Ovary (tissue), 9 donors: ENCODE data around the gene HOXC9. TPM values are rescaled to one million over a fixed set of nuclear protein-coding genes. Genes with fewer than 3 reads are reported as not detected.

Experiments used
- DNase-seq, 5 donors: peaks; one replicate each; pipeline ENCODE4 v3.0.0-alpha.2; 2019 to 2020
- H3K27ac ChIP-seq, 2 donors: fragments of 200-600 bp; one replicate each; pipeline versions ENCODE4 v1.5.1 to v1.8.0; 2019 to 2022
- H3K27me3 ChIP-seq: fragments of 200-600 bp; one replicate; pipeline ENCODE4 v1.8.0; 2022
- H3K36me3 ChIP-seq: fragments of 200-600 bp; sonication (generic); one replicate; pipeline ENCODE4 v1.5.1; 2019
- H3K4me1 ChIP-seq: one replicate; pipeline ENCODE4 v1.8.1; 2013; ENCODE audit warnings: mild to moderate bottlenecking, moderate library complexity; ENCODE audit not compliant: insufficient read depth
- H3K4me3 ChIP-seq: fragments of 200-600 bp; sonication (generic); one replicate; pipeline ENCODE4 v1.5.1; 2017
- H3K9me3 ChIP-seq, 2 donors: fragments of 200-600 bp in 1 of 2; sonication (generic) in 1 of 2; one replicate each; pipeline versions ENCODE4 v1.5.1 to v1.8.1; 2013 to 2019; ENCODE audit warnings: mild to moderate bottlenecking in 1 of 2, moderate library complexity in 1 of 2
- EP300 ChIP-seq: sonication (generic); formaldehyde crosslinking; IDR thresholded peaks from one replicate; pipeline ENCODE4 v1.6.1; 2017; ENCODE audit warnings: antibody characterized with exemption
- POLR2A ChIP-seq: fragments of 450-650 bp; IDR thresholded peaks from one replicate; pipeline ENCODE4 v1.6.1; 2017; ENCODE audit warnings: antibody characterized with exemption, mild to moderate bottlenecking, moderate library complexity
- WGBS, 3 donors: extraction: QIAGEN DNeasy Blood & Tissue Kit in 1 of 3; methylation state at CpG; one replicate each; pipeline versions ENCODE4 v1.1.5 to v1.1.7; 2013 to 2017; 5-methylcytosine and 5-hydroxymethylcytosine counted together
- intact Hi-C, 4 donors: fragments of 100-400 bp; cut with DNase I; formaldehyde crosslinking; loops; one replicate each; pipeline versions ENCODE4 v1.11.0 to v1.15.1; 2022 to 2023
- polyA plus RNA-seq, 2 donors: library from polyadenylated mRNA; stranded (reverse); fragments of 200-250 nt in 1 of 2; fragments of 350-450 nt in 1 of 2; fragmentation: Illumina TruSeq in 1 of 2; extraction: RNeasy Lipid Tissue Mini Kit (QIAGEN cat#74804) in 1 of 2; gene quantifications; one replicate each; pipeline ENCODE4 v1.2.3, GENCODE V29; 2013 to 2014
- total RNA-seq, 7 donors: library from RNA; depleted of rRNA in 2 of 7; stranded (reverse); fragments of >200 nt in 2 of 7; fragmentation: NEBNext Ultra II Directional in 3 of 7; extraction: Animal tissue kit (Norgen Biotek cat#: 25700) in 3 of 7; gene quantifications; one replicate each; pipeline versions ENCODE4 v1.1.0 to v1.2.4, GENCODE V29; 2016 to 2023
- TF ChIP-seq, protein P1 (sequence below), 3 donors: fragments of 450-650 bp in 2 of 3; fragments of 200-600 bp in 1 of 3; IDR thresholded peaks; one replicate each; pipeline versions ENCODE4 v1.5.1 to v1.8.0; 2016 to 2022; ENCODE audit warnings: antibody characterized with exemption in 3 of 3, mild to moderate bottlenecking in 1 of 3
- donor health status: DM: no; HTN: no; CAD: no; lungs with moderate emphysema.
- donor health status: DM: no; HTN: no; CAD: no.
- donor health status: Bipolar disorder and iron deficiency.
- donor health status: DM: yes; HTN: yes; CAD: no.
- donor health status: DM: no; HTN: no; CAD: no.
- donor health status: DM: yes; HTN: yes; CAD: no.

HOXC9 gene
- total and polyA plus RNA-seq, 9 donors: 0.26 to 15.0 (median 1.9) TPM; not detected in 1

DNA sequence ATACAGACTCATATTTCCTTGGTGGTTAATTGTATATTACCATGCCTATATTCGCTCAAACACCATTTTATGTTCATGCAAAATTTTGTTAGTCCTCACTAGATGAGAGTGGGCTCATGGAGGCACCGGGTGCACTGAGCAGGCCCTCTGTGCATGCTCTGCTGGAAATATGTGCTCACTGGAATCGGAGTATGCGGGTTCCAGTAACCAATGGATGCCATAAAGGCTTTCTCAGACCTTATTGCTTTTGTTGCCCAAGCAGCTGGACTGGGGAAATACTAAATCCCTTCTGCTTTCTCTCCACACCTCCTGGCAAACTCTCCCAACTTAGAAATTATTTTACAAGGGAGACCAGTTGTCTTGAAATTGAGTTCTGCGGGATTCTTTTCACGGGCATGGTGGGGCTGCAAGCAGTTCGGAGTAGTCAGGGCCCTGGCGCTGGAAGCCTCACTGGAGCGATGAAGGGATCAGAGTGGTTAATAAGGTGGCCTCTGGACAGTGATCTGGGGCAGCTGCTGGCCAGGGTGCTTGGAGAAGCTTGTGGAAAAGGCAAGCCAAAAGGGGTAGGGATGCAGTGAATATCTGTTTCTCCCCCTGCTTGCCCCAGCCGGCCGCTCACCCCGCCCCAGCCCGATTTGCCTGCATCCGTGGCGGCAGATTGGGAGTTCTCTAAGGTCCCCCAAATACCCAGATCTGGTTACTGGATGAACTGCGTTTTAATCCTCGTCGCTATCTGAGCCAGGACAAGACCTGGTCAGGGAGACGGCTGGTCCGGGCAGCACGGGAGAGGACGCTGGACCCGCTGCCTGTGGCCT lies 20.8 kb downstream of the HOXC9 start:
- peak in 3 of 5 donors; percentile 34 to 60 (median 59) for DNase-seq
- H3K36me3 ChIP-seq: no peaks in the 10 kb centered on the region
- peaks cover 9% of the 10 kb centered on the region for H3K4me1 ChIP-seq
- TF ChIP-seq EP300 (no peak), POLR2A (no peak)
- TF ChIP-seq, protein P1, sequence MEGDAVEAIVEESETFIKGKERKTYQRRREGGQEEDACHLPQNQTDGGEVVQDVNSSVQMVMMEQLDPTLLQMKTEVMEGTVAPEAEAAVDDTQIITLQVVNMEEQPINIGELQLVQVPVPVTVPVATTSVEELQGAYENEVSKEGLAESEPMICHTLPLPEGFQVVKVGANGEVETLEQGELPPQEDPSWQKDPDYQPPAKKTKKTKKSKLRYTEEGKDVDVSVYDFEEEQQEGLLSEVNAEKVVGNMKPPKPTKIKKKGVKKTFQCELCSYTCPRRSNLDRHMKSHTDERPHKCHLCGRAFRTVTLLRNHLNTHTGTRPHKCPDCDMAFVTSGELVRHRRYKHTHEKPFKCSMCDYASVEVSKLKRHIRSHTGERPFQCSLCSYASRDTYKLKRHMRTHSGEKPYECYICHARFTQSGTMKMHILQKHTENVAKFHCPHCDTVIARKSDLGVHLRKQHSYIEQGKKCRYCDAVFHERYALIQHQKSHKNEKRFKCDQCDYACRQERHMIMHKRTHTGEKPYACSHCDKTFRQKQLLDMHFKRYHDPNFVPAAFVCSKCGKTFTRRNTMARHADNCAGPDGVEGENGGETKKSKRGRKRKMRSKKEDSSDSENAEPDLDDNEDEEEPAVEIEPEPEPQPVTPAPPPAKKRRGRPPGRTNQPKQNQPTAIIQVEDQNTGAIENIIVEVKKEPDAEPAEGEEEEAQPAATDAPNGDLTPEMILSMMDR (IDR thresholded peaks at IDR 0.05): no peak
- H3K27ac ChIP-seq: peak overlapping the region; percentile 95 to 100
- H3K9me3 ChIP-seq: no peaks in the 10 kb centered on the region
- 16 to 39% (median 21%) methylated on average over 23 of the region's 23 CpGs for WGBS, 3 donors
- H3K27me3 ChIP-seq: no peaks in the 10 kb centered on the region
- peak overlapping the region; percentile 56 for H3K4me3 ChIP-seq
- intact Hi-C loops: no loop called here

DNA sequence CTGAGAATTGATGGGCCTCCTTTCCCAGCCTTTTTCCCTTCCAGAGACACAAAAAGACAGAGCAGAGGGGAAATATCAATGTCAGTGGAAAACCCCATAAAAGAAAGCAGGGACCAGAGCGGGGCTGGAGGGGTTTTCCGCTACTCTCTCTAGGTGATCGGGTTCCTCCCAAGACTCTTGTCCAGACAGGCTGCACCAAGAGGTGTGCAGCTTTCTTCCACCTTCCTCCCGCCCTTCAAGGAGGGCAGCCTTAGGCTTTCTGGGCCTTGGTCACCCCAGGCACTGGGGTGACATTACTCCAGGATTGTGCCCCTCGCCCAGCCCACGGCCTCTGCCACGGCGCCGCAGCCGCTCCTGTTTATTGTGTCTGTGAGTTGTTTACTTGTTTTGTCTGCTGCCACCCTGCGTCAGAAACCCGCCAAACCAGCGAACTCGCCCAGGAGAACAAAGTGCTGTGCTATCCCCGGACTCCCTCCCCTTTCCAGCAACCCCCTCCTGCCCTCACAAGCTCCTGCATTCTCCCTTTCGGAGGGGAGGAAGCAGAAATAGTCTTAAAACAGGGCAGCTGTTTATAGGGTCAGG lies 21.6 kb downstream of the HOXC9 start:
- intact Hi-C loops: no loop called here
- Histone ChIP-seq H3K9me3 (no peaks in the 10 kb centered on the region), H3K27ac (peak overlapping the region; percentile 71 to 95), H3K27me3 (no peaks in the 10 kb centered on the region), H3K4me1 (peaks cover 9% of the 10 kb centered on the region), H3K36me3 (no peaks in the 10 kb centered on the region), H3K4me3 (peak overlapping the region; percentile 17)
- WGBS, 3 donors: 11 to 44% (median 22%) methylated on average over 16 of the region's 16 CpGs
- peak; percentile 43 to 76 (median 64) for DNase-seq
- TF ChIP-seq, protein P1 (IDR thresholded peaks at IDR 0.05): no peak
- no peak for TF ChIP-seq POLR2A
- no peak for TF ChIP-seq EP300

DNA sequence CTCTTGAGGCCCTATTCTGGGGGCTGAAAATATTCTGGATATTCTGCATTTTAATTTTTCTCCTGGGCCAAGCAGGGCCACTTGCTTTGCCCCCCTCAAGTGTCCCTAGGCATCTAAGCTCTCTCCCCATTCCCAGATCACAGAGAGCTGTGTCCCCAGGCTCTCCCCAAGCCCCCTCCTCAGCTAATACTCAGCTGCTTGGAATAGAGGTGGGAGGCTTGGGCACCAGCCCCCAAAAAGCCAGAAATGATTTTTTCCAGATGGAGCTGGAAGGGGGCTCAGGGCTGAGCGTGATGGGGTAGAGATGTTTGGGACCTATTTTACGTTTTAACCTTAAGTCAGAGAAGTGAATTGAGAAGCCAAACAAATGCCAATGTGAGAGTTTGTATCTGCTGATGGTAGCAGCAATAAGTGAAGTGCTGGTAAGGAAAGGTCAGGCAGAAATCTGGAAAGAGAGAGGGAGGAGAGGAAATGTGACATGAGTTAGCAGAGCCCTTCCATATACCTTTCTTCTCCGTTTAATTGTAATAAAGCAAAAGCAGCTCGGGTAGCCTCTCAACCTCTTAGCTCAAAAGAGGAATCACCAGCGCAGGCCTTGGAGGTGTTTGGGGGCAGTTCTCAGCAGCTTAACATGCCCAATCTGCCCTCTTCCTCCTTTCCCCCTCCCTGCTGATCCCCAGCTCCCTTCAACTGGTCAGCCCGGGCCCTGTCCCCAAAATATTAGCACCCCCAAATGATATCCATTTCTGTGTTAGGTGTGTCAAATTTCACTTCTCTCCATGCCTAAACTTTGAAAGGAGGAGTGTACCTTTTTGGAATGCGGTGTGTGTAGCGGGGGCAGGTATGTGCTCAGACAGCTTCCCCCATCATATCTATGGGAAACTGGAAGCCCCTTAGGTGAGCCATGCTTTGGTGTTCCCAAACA lies 23.3 kb downstream of the HOXC9 start:
- intact Hi-C loops: no loop called here
- 33 to 61% (median 42%) methylated on average over 8 of the region's 8 CpGs for WGBS, 3 donors
- Histone ChIP-seq H3K4me3 (no peak overlapping the region), H3K9me3 (no peaks in the 10 kb centered on the region), H3K4me1 (peaks cover 11% of the 10 kb centered on the region), H3K27me3 (no peaks in the 10 kb centered on the region), H3K36me3 (no peaks in the 10 kb centered on the region), H3K27ac (peak overlapping the region; percentile 33 to 95)
- TF ChIP-seq POLR2A (no peak), EP300 (no peak)
- TF ChIP-seq, protein P1 (IDR thresholded peaks at IDR 0.05): no peak
- DNase-seq: peak in 2 of 5 donors; percentile 12 to 30

DNA sequence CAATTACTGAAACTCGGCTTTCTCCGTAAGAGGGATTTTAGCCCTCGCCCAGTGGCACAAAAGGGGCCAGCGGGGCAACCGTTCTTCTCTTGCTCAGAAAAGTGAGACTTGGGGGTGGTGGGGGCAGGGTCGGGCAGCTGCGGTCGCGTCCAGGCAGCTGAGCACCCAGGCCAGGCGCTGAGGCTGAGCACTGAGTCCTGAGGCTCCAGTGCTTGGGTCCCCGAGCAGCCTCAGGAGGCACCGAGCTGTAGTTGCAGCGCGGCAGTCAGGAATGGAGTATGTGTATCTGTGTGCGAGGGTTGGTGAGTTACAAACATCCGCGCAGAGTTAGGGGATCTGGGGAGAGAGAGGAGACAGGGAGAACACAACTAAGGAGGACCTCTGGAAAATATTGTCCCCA lies 24.2 kb downstream of the HOXC9 start:
- Histone ChIP-seq H3K9me3 (no peaks in the 10 kb centered on the region), H3K36me3 (no peaks in the 10 kb centered on the region), H3K27me3 (no peaks in the 10 kb centered on the region), H3K4me3 (no peak overlapping the region), H3K27ac (peak overlapping the region; percentile 39 to 95), H3K4me1 (peaks cover 11% of the 10 kb centered on the region)
- DNase-seq: peak in 4 of 5 donors; percentile 41 to 56 (median 54)
- WGBS, 3 donors: 22 to 60% (median 44%) methylated on average over 17 of the region's 17 CpGs
- intact Hi-C loops: no loop called here
- TF ChIP-seq POLR2A (no peak), EP300 (no peak)
- TF ChIP-seq, protein P1 (IDR thresholded peaks at IDR 0.05): no peak
